Endothelial cell of umbilical vein (primary cell): ENCODE results near the gene KCNMB4. TPM values are rescaled to one million over a fixed set of nuclear protein-coding genes. Genes with fewer than 3 reads are reported as not detected.
A peak's percentile ranks its signal among the peaks of the same experiment; 100 is the strongest.

Experiments
- BruUV-seq: library from RNA; stranded (reverse); fragments of 400-500 nt; replicated peaks from 2 replicates; lab custom pipeline; 2021; lab: Mats Ljungman, UMichigan
- CTCF ChIA-PET: fragments of 300-600, 350-600 bp; sonication (Branson Sonifier 250); formaldehyde crosslinking; loops from one replicate; lab custom pipeline; 2021; ENCODE audit warnings: antibody characterized with exemption, inconsistent platforms; lab: Charles Lee
- POLR2A ChIA-PET: fragments of 300-600, 350-600 bp; sonication (Branson Sonifier 250); formaldehyde crosslinking; loops from one replicate; lab custom pipeline; 2021; ENCODE audit warnings: antibody characterized with exemption, inconsistent platforms; lab: Charles Lee
- DNase-seq: peaks from one replicate; pipeline ENCODE4 v3.0.0-alpha.2; 2011; ENCODE audit warnings: low read depth, low spot score
- FAIRE-seq: peaks from 2 replicates; lab custom pipeline; 2011; peaks lifted over from hg19 to GRCh38; lab: Jason Lieb, UNC
- H2AFZ ChIP-seq: 2 replicates; pipeline ENCODE4 v1.6.0; 2012; ENCODE audit warnings: low read depth, low read length, control low read depth, inconsistent platforms
- H3K27ac ChIP-seq: 2 replicates; pipeline ENCODE4 v1.5.1; 2011; ENCODE audit warnings: low read depth, mild to moderate bottlenecking, control low read depth, low read length, moderate library complexity; ENCODE audit not compliant: insufficient read depth
- H3K27me3 ChIP-seq, 2 experiments: 2 replicates each; pipeline versions ENCODE4 v1.6.0 to v1.6.1; 2011; ENCODE audit warnings: low read length in 2 of 2, mixed read lengths in 1 of 2; ENCODE audit not compliant: control insufficient read depth in 2 of 2, insufficient read depth in 2 of 2
- H3K36me3 ChIP-seq, 2 experiments: 2 replicates in 1 of 2; 3 replicates in 1 of 2; pipeline ENCODE4 v1.5.1; 2011; ENCODE audit warnings: low read length in 2 of 2, mild to moderate bottlenecking in 1 of 2, moderate library complexity in 1 of 2; ENCODE audit not compliant: control insufficient read depth in 2 of 2, insufficient read depth in 2 of 2; ENCODE audit errors: extremely low read depth in 1 of 2
- H3K4me1 ChIP-seq: 3 replicates; pipeline ENCODE4 v1.5.1; 2011; ENCODE audit warnings: mild to moderate bottlenecking, low read length; ENCODE audit not compliant: control insufficient read depth, insufficient read depth; ENCODE audit errors: extremely low read depth
- H3K4me2 ChIP-seq: 2 replicates; pipeline ENCODE4 v1.6.1; 2011; ENCODE audit warnings: low read length, control low read depth, mixed read lengths; ENCODE audit not compliant: insufficient read depth
- H3K4me3 ChIP-seq, 3 experiments: fragments of 200-600 bp in 1 of 3; sonication (generic), shearing (Covaris generic) in 1 of 3; replicated peaks in 1 of 3; 2 replicates each; pipeline ENCODE4 v1.5.1; 2011 to 2016; ENCODE audit warnings: control low read depth in 3 of 3, low read length in 3 of 3, mild to moderate bottlenecking in 2 of 3, inconsistent platforms in 1 of 3, low read depth in 1 of 3, moderate library complexity in 1 of 3; ENCODE audit not compliant: insufficient read depth in 1 of 3
- H3K79me2 ChIP-seq: 2 replicates; pipeline ENCODE4 v1.6.0; 2012; ENCODE audit warnings: low read length, inconsistent platforms; ENCODE audit not compliant: control insufficient read depth, insufficient read depth
- H3K9ac ChIP-seq: replicated peaks from 2 replicates; pipeline ENCODE3; 2011; ENCODE audit warnings: low read length, control low read depth; ENCODE audit not compliant: insufficient read depth; ENCODE audit errors: extremely low read depth
- H3K9me1 ChIP-seq: replicated peaks from 3 replicates; pipeline ENCODE4 v1.6.0; 2011; ENCODE audit warnings: mild to moderate bottlenecking, low read length; ENCODE audit not compliant: control insufficient read depth, insufficient read depth; ENCODE audit errors: extremely low read depth
- H3K9me3 ChIP-seq: replicated peaks from 2 replicates; pipeline ENCODE4 v1.5.1; 2012; ENCODE audit warnings: low read length, inconsistent platforms; ENCODE audit not compliant: control insufficient read depth, insufficient read depth
- H4K20me1 ChIP-seq: replicated peaks from 2 replicates; pipeline ENCODE3; 2011; ENCODE audit warnings: mild to moderate bottlenecking, low read length; ENCODE audit not compliant: control insufficient read depth, insufficient read depth; ENCODE audit errors: extremely low read depth
- EZH2 ChIP-seq: IDR thresholded peaks from 2 replicates; pipeline ENCODE4 v1.6.1; 2012; ENCODE audit warnings: borderline replicate concordance, low read depth, mild to moderate bottlenecking, moderate library complexity, low read length, inconsistent platforms; ENCODE audit not compliant: severe bottlenecking
- FOS ChIP-seq: IDR thresholded peaks from 2 replicates; pipeline ENCODE4 v1.6.1; 2011; ENCODE audit warnings: mild to moderate bottlenecking, low read length, moderate library complexity, borderline replicate concordance; ENCODE audit not compliant: insufficient read depth
- GATA2 ChIP-seq: IDR thresholded peaks from 2 replicates; pipeline ENCODE4 v1.7.0; 2011; ENCODE audit warnings: low read depth, mild to moderate bottlenecking, moderate library complexity, mixed read lengths, low read length; ENCODE audit not compliant: insufficient read length, insufficient read depth
- JUN ChIP-seq: IDR thresholded peaks from 2 replicates; pipeline ENCODE4 v1.6.1; 2011; ENCODE audit warnings: borderline replicate concordance, low read depth; ENCODE audit not compliant: insufficient read length, insufficient read depth
- MAX ChIP-seq: IDR thresholded peaks from 2 replicates; pipeline ENCODE4 v1.6.1; 2011; ENCODE audit not compliant: insufficient read depth, insufficient read length
- MYC ChIP-seq: IDR thresholded peaks from one replicate; pipeline ENCODE4 v1.6.1; 2011; ENCODE audit warnings: mild to moderate bottlenecking, low read depth, low read length
- POLR2A ChIP-seq: IDR thresholded peaks from 2 replicates; pipeline ENCODE4 v1.6.1; 2012; ENCODE audit warnings: low read depth, mild to moderate bottlenecking, control low read depth, low read length
- POLR2AphosphoS5 ChIP-seq: IDR thresholded peaks from 2 replicates; pipeline ENCODE4 v1.6.1; 2012; ENCODE audit warnings: low read depth, mild to moderate bottlenecking, control low read depth, low read length, moderate library complexity; ENCODE audit not compliant: insufficient read depth
- dilution Hi-C: fragments of 300-500 bp; cut with MboI; formaldehyde crosslinking; loops from one replicate; pipeline ENCODE4 v1.15.0; 2019; ENCODE audit warnings: low sequenced_read_pairs; ENCODE audit not compliant: extremely low pct_ligation_motif_present
- intact Hi-C: fragments of 100-400 bp; cut with micrococcal nuclease; formaldehyde crosslinking; loops from one replicate; pipeline ENCODE4 v1.10.0; 2022
- polyA plus RNA-seq, 4 experiments: library from polyadenylated mRNA; depleted of rRNA in 3 of 4; stranded (reverse) in 3 of 4; unstranded in 1 of 4; fragments of >200 nt; gene quantifications; 2 replicates each; pipeline versions ENCODE4 v1.2.1 to v1.2.3, GENCODE V29; 2011 to 2012; ENCODE audit warnings: missing spikeins in 1 of 4
- total RNA-seq: library from RNA; stranded (reverse); gene quantifications from 2 replicates; pipeline ENCODE4 v1.2.3, GENCODE V29; 2021
- TF ChIP-seq, protein P1 (sequence below), 2 donors: IDR thresholded peaks; 1 replicate in 1 of 2; 2 replicates in 1 of 2; pipeline ENCODE4 v1.5.1; 2011; ENCODE audit warnings: low read length in 2 of 2, mild to moderate bottlenecking in 2 of 2, moderate library complexity in 2 of 2, control low read depth in 1 of 2, inconsistent platforms in 1 of 2, low read depth in 1 of 2; ENCODE audit not compliant: insufficient read depth in 1 of 2; ENCODE audit errors: extremely low read depth in 1 of 2

The KCNMB4 gene
- total and polyA plus RNA-seq, 2 donors (not counting 3 experiments of a cell fraction or from before 2014, with no cell fraction given): 0.97 to 2.0 TPM

GRCh38 chr12:70364695-70365397 is 1.2 kb upstream of the KCNMB4 start:
- no peaks in the 10 kb centered on the region for H3K9me3 ChIP-seq
- TF ChIP-seq, protein P1, sequence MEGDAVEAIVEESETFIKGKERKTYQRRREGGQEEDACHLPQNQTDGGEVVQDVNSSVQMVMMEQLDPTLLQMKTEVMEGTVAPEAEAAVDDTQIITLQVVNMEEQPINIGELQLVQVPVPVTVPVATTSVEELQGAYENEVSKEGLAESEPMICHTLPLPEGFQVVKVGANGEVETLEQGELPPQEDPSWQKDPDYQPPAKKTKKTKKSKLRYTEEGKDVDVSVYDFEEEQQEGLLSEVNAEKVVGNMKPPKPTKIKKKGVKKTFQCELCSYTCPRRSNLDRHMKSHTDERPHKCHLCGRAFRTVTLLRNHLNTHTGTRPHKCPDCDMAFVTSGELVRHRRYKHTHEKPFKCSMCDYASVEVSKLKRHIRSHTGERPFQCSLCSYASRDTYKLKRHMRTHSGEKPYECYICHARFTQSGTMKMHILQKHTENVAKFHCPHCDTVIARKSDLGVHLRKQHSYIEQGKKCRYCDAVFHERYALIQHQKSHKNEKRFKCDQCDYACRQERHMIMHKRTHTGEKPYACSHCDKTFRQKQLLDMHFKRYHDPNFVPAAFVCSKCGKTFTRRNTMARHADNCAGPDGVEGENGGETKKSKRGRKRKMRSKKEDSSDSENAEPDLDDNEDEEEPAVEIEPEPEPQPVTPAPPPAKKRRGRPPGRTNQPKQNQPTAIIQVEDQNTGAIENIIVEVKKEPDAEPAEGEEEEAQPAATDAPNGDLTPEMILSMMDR (IDR thresholded peaks at IDR 0.05; ENCODE audit: extremely low read depth in 1 of 2, insufficient read depth in 1 of 2, low read depth in 1 of 2, low read length in 2 of 2): no peak
- no peak for TF ChIP-seq GATA2
- TF ChIP-seq FOS: no peak
- no peak for TF ChIP-seq POLR2A
- no peak for TF ChIP-seq MAX
- TF ChIP-seq POLR2AphosphoS5: no peak
- TF ChIP-seq EZH2: no peak
- no peak for TF ChIP-seq JUN
- no peak for TF ChIP-seq MYC
- H3K4me3 ChIP-seq: peak overlapping the region in 1 of 3 experiments; percentile 64
- no TSS peak for BruUV-seq
- peak; percentile 79 for FAIRE-seq
- intact Hi-C loops (loop anchor here (5.0 to 10.0 kb wide), 2 partner anchors 147 to 180 kb away; no protein-coding TSS in a partner anchor), dilution Hi-C loops (no loop called here)
- no peak overlapping the region for H3K9ac ChIP-seq
- H3K9me1 ChIP-seq: no peaks in the 10 kb centered on the region
- DNase-seq: peak; percentile 14
- peaks cover 14% of the 10 kb centered on the region for H3K4me1 ChIP-seq
- H3K27me3 ChIP-seq: peaks cover 16 to 33% of the 10 kb centered on the region in 2 experiments
- no peak overlapping the region for H3K27ac ChIP-seq
- H3K36me3 ChIP-seq: no peaks in the 10 kb centered on the region
- no peaks in the 10 kb centered on the region for H4K20me1 ChIP-seq
- ChIA-PET CTCF (interaction anchor here (2.1 kb wide), 1 partner anchor 464 kb away, joined by 8 read pairs; no protein-coding TSS in a partner anchor), POLR2A (no interaction called here)
- H3K79me2 ChIP-seq: no peaks in the 10 kb centered on the region
- peak overlapping the region; percentile 80 for H3K4me2 ChIP-seq
- H2AFZ ChIP-seq: no peak overlapping the region
